ENCODE data around the gene HSFX3.
"Not testable (repeated sequence)": the region's sequence is repeated elsewhere in the genome, so short reads cannot be mapped to it uniquely, and the experiment has no call there.

The HSFX3 gene

DNA sequence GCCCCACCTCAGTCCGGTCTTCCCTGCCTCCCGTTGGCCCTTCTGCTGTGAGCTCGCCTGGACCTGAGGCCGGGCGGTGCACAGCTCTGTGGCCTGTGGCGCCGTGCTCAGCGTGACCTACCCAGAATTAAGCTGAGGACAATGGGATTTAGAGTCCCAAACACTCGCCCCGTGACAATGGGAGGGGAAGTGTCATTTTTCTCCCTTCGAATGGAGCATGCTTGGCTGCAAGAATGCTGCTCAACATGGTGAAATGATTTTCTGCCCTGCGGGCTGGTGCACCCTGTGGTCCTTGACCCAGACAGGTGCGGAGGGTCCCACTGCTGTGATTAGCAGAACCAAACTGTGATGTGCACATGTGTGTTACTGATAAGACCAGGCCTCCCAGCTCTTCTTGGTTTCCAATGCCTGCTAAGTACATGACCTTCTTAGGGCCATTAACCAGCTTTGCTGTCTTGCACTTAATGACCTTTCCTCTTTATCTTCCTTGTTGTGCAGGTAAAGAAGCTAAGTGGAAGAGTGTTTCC, 8.1 kb downstream of the HSFX3 start:
- DNase-seq: no peak

DNA sequence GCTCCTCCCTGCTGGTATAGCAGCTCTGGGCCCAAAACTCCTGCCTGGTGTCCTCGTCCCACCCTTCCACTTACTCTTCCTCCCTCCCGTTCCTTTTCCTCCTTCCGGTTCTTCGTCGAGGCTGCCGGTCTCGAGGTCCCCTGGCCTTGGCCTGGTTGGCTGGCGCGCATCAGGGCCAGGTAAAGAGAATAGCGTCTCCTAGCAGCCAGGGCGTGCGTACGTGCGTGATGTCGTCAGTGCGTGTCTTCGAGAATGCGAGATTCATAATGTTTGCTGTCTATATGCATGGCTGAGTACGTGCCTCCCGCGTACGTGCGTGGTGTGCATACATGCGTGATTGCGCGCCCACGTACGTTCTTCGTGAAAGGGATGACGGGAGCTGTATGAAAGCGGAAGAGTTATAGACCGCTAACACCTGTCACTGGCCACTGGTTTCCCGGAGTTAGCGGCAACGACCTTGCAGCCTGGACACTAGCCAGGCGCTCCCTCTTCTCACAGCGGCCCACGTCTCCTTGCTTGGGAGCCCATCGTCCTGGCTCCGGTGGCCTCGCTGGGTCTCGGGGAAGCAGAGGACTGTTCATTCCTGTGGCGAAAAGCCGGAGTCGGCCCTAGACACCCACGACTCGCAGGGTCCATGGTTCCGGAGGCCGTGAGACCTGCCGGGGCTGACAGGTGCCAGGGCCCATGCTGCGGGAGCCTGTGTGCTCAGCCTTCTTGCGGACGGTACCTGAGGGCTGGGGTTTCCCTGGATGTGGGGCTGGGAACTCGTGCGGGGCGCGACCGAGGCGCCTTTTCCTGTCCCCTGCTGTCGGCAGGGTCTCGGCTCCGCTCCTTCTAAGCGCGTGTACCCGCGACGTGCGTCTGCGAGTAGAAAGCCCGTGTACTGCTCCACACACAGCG, 8.9 kb downstream of the HSFX3 start, which contains the start of gene EOLA1:
Gene EOLA1 (plus strand): TSS at position 392 of the 900 bp plus-strand sequence. CDS start 4,619 bp downstream, outside the sequence.
- peak; percentile 85 to 87 for DNase-seq

DNA sequence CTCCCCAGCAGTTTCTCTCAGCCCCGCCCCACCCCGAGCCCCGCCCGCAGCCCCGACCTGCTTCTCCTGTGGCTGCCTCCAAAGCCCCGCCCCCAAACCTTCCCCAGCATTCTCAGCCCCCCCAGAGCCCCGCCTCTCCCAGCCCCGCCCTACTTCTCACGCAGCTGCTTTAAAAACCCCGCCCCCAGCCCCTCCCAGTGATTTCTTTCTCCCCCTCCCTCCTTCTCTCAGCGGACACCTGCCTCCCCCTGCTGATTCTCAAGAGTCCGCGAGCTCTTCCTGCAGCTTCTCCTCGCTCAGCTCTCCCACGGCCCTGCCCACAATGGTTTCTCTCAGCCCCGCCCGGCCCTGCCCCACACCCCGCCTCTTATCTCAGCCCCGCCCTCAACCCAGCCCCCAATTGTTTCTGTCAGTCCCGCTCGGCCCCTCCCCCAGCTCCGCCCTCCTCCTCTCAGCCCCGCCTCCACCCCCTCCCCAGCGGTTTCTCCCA, 9.5 kb downstream of the HSFX3 start:
- DNase-seq: peak; percentile 90 to 91

DNA sequence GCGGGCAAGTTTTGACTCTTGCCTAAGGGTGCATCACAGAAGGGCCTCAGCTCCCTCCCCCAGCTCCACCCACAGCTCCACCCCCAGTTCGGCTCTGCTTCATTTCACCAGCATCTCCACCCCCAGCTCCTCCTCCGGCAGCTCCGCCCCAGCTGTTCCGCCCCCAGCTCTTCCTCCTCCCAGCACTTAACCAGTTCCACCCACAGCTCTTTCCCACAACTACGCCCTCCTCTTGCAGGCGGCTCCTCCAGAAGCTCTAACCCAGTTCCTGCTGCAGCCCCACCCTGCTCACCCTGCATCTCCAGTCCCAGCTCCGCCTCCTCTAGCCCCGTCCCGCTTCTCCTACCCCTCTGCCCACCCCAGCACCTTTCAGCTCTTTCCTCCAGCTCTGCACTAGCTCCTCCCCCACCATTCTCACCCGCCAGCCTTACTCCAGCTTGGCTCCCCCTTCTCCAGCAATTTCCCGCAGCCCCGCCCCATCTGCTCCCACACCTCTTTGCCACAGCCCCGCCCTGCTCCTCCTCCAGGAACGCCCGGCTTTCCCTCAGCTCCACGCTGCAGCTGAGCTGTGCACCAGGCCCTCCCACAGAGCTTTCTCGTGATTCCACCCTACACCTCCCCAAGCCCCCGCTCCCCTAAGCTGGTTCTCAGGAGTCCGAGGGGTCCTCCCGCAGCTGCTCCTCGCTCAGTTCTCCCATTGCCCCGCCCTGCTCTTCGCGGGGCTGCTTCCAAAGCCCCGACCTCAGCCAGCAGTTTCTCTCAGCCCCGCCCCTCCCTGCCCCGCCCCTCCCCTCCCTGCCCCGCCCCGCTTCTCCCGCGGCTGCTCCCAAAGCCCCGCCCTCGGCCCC, 10.2 kb downstream of the HSFX3 start:
- DNase-seq: peak; percentile 86 to 88

DNA sequence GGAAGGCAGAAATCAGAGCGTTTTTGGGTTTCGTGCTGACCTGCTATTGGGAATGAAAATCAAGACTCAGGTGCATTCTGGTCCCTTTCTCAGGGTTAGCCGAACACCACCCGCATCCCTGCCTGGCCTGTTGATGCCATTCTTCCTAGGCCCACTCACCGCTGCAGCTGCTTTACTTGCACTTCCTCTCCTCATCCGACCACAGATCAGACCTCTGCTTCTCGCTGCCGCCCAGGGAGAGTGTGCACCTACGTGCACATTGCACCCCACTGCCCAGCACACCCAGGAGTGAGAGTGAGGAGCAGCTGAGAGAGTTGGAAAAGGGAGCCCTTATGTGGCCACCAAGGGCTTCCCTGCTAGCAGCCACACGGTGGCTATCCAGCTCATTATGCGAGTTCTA, 12.2 kb downstream of the HSFX3 start:
- not testable (repeated sequence) for DNase-seq

DNA sequence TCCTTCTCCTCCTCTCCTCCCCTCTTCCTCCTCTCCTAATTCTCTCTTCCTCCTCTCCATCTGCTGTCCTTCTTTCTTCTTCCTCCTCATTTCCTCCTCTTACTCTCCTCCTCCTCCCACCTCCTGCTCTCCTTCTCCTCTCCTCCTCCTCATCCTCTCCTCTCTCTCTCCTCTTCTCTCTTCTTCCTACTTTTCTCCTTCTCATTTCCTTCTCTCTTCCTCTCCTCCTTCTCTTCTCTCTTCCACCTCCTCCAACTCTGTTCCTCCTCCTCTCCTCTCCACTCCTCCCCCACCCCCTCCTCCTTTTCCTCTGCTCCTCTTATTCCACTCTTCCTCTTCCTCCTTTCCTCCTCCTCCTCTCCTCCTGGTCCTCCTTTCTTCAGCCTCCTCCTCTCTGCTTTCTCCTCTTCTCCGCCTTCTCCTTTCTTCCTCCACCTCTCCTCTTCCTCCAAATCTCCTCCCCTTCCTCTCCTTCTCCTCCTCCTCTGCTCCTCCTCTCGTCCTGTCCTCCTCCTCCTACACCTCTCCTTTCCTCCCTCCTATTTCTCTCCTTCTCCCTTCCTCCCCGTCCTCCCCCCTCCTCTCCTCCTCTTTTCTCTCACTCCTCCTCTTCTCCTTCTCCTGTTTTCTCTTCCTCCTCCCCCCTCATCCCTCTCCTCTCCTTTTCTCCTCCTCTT, 14.7 kb downstream of the HSFX3 start:
- DNase-seq: not testable (repeated sequence)

DNA sequence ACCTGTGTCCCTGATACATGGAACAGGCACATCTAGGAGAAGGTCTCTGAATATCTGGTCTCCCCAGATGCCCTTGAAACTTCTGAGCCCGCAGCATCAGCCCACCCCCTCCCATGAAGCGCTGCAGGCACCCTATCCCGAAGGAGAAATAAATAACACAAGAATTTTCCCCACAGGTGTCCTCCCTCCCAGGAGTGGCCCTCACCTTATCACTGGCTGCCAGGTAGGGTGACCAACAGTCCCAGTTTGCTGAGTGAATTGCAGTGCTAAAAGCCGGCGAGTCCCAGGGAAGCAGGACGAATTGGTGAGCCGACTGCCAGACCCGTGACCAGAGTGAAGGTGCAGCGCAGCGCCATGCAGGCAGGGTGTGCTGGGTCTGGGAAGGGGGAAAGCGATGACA, 15.7 kb downstream of the HSFX3 start:
- not testable (repeated sequence) for DNase-seq

DNA sequence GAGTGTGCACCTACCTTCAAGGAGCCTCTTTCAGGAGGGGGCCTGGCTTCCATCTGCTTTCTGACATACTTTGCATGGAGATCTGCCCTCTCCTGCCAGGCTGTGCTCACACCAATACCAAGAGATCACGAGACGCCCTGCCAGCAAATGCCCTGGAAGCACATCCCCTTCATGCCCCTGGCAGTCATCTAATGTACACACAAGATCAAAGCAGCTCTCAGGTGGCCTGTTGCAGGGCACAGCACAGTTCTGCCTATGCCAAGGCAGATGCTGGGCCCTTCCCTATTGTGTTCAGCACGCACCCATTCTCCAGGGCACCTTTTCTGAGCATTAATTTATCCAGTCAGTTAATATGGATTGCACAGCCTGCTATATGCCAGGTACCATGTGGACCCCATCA, 16.9 kb downstream of the HSFX3 start:
- not testable (repeated sequence) for DNase-seq

DNA sequence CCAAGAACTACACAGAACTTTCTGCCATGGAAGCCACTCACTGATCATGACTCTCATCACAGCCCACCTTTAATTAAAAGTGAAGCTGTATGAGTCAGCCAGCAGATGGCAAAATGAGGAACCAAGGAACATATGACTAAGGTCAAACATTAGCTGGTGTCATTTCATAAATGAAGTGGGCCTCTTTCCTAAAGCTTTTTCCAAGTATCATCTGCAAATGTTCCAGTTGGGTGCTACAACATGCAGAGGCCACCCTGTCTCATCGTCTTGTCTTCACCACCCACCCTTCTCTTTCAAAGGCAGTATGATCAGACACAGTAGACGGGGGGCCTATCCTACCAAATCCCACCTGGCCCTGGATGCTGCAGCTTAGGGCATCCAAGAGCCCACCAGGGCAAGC, 18.1 kb downstream of the HSFX3 start:
- DNase-seq: no peak

DNA sequence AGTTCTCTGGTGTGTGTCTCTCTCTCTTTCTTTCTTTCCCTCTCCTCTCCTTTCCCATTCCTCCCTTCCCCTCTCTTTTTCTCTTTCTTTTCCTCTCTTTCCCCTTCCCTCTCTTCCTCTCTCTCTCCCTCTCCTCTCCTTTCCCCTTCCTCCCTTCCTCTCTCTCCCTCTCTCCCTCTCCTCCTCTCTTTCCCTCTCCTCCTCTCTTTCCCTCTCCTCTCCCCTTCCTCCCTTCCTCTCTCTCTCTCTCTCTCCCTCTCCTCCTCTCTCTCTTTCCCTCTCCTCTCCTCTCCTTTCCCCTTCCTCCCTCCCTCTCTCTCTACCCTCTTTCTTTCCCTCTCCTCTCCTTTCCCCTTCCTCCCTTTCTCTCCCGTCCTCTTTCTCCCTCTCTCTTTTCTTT, 21.3 kb downstream of the HSFX3 start:
- no peak for DNase-seq

DNA sequence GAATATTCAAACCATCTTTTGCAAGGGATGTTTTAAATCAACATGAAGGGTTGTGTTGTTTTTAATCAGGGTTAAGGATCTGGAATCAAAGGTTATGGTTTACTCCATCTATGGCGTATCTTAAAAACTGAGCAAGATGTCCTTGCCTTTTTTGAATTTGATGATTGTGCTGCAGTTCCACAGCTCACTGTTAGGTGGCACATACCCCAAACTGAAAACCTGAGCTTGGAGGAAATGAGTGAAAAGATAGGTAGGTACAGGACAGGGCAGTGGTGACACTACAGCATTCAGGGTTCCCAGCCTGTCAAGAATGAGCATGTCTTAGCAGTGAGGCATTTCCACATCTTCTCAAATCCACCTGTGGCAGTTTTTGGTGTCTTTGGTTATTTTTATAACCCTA, 22.0 kb downstream of the HSFX3 start:
- DNase-seq: no peak

DNA sequence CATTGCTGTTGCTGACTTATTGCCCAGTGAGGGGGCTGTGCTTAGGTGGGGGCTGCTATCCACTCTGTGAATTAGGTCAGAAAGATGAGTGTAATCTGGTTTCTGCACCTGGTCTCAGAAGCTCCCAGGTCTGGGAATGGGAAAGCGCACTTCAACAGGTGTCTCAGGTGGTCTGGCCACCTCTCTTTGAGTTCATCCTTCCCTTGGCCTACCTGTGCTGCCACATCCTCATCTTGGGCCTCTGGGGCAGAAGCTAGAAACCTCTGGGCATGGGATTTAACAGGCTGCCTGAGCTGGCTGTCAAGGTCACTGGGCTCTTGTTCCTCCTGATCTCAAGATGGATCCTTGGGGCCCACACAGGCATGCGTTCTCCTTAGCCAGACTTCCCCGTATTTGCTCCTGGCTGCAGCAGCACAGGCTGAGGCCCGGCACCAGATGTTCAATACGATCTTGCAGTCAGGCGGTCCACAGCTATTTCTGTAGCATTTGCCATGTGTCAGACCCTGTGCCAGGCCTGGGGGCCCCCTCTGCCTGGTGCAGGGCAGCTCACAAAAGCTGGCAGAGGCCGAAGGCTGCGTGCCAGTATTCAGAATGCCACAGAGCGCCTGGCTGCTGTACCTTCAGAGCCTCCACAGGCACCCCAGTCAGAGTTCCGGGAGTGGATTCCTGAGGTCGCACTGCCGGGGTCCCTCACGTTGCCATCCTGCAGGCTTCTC, 23.2 kb downstream of the HSFX3 start:
- DNase-seq: not testable (repeated sequence)

DNA sequence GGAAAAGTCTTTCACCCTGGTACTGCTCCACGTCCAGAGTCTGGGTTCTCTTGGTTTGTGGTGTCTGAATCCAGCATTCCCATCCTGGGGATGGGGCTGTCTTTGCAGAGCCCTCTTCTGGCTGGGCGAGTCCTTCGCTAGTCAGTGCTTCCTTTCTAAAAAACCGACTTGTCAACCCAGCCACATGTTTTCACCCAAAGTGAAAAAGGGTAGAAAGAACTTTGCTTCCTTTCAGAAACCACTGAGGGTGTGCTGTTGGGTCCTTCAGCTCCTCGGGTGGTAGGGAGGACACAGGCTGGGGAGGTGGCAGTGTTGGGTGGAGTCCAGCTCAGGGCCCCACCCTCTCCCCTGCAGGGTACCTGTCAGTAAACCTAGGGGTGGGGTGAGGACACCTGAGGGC, 23.8 kb downstream of the HSFX3 start:
- not testable (repeated sequence) for DNase-seq

DNA sequence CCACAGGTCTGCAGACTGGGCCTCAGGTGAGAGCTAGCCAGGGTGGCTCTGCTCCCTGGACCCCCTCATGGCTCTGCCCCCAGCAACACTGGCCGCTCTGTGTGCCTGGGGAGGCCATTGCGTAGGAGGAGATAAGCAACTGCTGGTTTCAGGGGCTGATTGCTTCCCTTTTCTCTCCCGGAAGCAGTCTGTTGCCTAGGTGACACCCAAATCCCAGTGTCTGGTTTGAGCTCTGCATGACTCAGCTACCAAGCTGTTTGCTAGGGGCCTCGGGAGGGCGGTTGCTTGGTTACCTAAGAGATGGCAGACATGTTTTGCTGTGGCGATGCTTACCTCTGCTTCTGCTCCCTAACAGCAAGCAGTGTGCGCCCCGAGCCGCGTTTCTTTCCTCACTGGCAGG, 24.3 kb downstream of the HSFX3 start:
- peak; percentile 55 to 62 for DNase-seq

DNA sequence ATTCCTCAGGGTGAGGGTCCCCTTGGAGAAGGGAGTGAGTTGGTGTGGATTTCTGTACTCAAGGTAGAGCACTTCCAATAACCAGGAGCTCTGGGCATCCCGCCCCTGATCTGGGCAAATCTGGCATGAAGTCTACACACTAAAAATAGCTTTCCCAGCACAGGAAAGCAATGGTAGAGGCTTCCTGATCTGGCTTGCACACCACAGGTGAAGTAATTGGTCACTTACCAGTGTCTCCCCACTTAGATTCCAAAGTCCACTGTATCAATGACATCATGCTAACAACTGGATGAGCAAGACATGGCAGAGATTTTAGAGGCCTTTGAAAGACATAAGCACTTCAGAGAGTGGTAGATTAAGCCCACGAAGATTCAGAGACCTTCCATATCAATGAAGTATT, 26.8 kb downstream of the HSFX3 start:
- no peak for DNase-seq

DNA sequence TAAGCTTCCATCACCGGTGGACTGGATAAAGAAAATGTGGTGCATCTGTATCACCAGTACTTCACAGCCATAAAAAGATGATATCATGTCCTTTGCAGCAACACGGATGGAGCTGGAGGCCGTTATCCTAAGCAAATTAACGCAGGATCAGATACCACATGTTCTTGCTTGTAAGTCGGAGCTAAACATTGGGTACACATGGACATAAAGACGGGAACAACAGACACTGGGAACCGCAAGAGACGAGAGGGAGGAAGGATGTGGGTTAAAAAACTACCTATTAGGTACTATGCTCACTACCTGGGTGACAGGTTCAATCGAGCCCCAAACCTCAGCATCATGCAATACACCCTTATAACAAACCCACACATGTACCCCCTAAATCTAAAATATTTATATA, 28.3 kb downstream of the HSFX3 start:
- no peak for DNase-seq

DNA sequence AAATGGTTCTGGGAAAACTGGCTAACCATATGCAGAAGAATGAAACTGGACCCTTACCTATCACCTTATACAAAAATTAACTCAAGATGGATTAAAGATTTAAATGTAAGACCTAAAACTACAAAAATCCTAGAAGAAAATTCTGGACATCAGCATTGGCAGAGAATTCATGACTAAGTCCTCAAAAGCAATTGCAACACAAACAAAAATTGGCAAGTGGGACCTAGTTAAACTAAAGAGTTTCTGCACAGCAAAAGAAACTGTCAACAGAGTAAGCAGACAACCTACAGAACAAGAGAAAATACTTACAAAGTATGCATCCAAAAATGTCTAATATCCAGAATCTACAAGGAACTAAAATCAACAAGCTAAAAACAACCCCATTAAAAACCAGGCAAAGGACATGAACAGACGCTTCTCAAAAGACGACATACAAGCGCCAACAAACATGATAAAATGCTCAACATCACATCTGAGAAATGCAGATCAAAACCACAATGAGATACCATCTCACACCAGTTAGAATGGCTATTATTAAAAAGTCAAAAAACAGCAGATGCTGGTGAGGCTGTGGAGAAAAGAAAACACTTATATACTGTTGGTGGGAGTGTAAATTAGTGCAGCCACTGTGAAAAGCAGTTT, 29.0 kb downstream of the HSFX3 start:
- not testable (repeated sequence) for DNase-seq

DNA sequence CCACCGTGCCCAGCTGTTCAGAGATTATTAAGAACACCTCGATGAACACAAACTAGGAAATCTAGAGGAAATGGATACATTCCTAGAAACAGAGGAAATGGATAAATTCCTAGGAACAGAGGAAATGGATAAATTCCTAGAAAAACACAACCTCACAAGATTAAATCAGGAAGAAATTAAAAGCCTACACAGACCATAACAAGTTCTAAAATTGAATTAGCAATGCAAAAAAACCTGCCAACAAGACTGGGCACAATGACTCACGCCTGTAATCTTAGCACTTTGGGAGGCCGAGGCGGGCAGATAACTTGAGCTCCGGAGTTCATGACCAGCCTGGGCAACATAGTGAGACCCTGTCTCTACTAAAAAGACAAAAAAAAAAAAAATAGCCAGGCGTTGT, 31.5 kb downstream of the HSFX3 start:
- DNase-seq: no peak

DNA sequence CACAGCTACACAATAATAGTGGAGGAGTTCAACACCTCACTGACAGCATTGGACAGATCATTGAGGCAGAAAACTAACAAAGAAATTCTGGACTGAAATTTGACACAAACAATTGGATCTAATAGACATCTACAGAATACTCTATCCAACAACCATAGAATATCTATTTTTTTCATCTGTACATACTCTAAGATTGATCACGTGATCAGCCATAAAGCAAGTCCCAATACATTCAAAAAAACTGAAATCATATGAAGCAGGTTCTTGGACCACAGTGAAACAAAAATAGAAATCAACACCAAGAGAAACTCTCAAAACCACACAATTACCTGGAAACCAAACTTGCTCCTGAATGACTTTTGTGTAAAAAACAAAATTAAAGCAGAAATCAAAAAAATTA, 32.4 kb downstream of the HSFX3 start:
- no peak for DNase-seq

DNA sequence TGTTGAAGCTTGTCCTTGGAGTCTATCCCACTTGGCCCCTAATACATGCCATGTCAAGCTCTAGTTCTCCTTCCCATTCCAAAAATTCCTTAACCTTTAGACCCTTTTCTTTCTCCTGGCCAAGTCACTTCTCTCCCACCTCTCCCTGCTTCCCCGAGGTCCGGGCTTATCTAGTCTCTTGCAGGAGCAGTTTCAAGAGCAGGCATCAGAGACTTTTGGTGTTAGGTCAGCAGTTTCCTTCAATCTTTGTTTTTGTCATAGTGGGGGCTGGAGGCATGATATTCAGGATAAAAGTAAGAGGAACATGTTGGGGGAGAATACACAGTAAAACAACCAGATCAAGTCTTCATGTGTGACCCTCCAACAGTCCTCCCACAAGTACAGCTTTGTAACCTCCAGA, 33.1 kb downstream of the HSFX3 start:
- no peak for DNase-seq

DNA sequence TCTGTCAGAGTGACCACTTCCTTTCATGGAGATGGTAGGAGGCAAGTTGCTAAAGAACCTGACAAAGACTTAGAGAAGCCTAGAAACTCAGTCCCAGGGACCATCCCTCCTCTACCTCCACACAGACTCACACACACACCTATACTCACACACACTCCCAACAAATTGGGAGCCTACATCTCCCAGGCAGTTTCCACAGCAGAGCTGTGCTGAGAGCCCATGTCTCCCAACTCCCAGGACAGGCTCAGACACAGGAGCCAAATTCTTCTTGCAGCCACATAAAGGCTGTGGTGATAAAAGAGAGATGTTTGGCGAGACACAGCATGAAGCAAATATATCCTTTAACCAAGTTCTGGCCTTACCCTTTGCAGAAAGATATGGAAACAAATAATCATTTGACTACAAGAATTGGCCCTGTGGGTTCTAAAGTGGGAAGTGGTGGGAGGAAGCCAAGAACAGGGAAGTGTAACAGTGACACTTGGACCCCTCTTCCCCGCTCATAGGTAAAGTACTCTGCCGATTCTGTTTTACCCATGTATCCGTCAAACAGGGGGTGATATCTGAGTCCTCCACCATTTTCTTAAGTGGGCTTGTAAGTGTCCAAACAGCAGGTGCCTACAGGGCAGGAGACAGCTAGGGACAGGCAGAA, 33.6 kb downstream of the HSFX3 start:
- no peak for DNase-seq
